Gastroesophageal sphincter (tissue), 3 donors: ENCODE results near the gene PLA2G4B.

Experiments
- CTCF ChIP-seq, 4 experiments: fragments of 200-600 bp in 2 of 4; fragments of 450-650 bp in 2 of 4; sonication (generic) in 1 of 4; IDR thresholded peaks; one replicate each; pipeline ENCODE4 v1.5.1; 2017 to 2019; ENCODE audit warnings: antibody characterized with exemption in 4 of 4, mild to moderate bottlenecking in 2 of 4, moderate library complexity in 2 of 4
- EP300 ChIP-seq: sonication (generic); formaldehyde crosslinking; IDR thresholded peaks from one replicate; pipeline ENCODE4 v1.6.1; 2017; ENCODE audit warnings: antibody characterized with exemption, mild to moderate bottlenecking
- POLR2A ChIP-seq, 2 donors: fragments of 450-650 bp; IDR thresholded peaks; one replicate each; pipeline ENCODE4 v1.6.1; 2017; ENCODE audit warnings: antibody characterized with exemption in 2 of 2, mild to moderate bottlenecking in 2 of 2, moderate library complexity in 1 of 2
- POLR2AphosphoS5 ChIP-seq: sonication (generic); formaldehyde crosslinking; IDR thresholded peaks from one replicate; pipeline ENCODE4 v1.6.1; 2017; ENCODE audit warnings: antibody characterized with exemption

GRCh38 chr15:41842229-41842628 lies 3.6 kb downstream of the PLA2G4B start:
- TF ChIP-seq CTCF (IDR thresholded peaks at IDR 0.05) = no peak
- TF ChIP-seq POLR2A (IDR thresholded peaks at IDR 0.05) = no peak
- no peak for TF ChIP-seq POLR2AphosphoS5
- TF ChIP-seq EP300 = no peak
